ENCODE measurements around the gene ATXN8OS. TPM values are rescaled to one million over a fixed set of nuclear protein-coding genes. Genes with fewer than 3 reads are reported as not detected.
"Not testable (repeated sequence)": the region's sequence is repeated elsewhere in the genome, so short reads cannot be mapped to it uniquely, and the experiment has no call there.

The ATXN8OS gene
- total RNA-seq, 4 donors from 2014 or later = not detected

DNA sequence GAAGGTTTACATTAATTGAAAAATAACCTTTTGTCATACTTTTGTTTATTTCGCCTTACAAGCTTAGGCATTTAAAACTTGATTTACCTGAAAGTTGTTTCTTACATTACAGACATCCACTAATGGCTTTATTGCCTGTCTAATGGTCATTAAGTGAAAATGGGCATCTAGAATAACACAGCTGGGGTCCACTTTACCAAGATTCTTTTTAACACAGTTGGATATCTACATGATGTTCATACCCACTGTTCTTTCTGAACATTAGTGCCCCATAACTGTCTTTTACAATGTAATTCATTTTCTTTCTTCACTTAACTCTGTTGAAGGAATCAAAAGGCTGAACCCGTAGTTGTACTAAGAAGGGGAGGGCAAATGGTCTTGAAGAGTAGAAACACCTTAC lies 20.5 kb downstream of the ATXN8OS start:
- 52 to 91% methylated on average over 2 of the region's 2 CpGs for WGBS, 2 donors (ENCODE audit: low coverage in 1 of 2)

DNA sequence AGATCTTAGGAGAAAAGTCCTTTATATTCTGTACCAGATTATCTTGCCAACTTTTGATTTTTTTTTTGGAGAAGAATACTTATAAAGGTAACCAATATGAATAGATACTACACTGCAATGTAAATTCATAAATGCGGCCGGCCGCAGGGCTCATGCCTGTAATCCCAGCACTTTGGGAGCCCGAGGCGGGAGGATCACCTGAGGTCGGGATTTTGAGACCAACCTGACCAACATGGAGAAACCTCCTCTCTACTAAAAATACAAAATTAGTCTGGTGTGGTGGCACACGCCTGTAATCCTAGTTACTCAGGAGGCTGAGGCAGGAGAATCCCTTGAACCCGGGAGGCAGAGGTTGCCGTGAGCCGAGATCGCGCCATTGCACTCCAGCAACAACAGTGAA lies 35.0 kb downstream of the ATXN8OS start:
- ATAC-seq, H3K9me3 ChIP-seq, H3K27ac ChIP-seq, H3K36me3 ChIP-seq, H3K4me3 ChIP-seq, H3K27me3 ChIP-seq, H3K4me1 ChIP-seq: not testable (repeated sequence)
- WGBS, 2 donors (ENCODE audit: low coverage in 1 of 2) = 80 to 95% methylated on average over 1 to 8 of the region's 12 CpGs

More for the DNA sequence above, 20.5 kb downstream of the ATXN8OS start:
- H3K36me3 ChIP-seq = no peaks in the 10 kb centered on the region
- H3K27ac ChIP-seq = no peak overlapping the region
- no peaks in the 10 kb centered on the region for H3K9me3 ChIP-seq
- no peaks in the 10 kb centered on the region for H3K27me3 ChIP-seq
- no peak for TF ChIP-seq EP300 (IDR thresholded peaks at IDR 0.05)
- no peak for TF ChIP-seq CTCF (IDR thresholded peaks at IDR 0.05)
- TF ChIP-seq POLR2A (IDR thresholded peaks at IDR 0.05) = no peak
- no peak for TF ChIP-seq POLR2AphosphoS5 (IDR thresholded peaks at IDR 0.05)
- no peaks in the 10 kb centered on the region for H3K4me1 ChIP-seq
- ATAC-seq = no peak
- no peak overlapping the region for H3K4me3 ChIP-seq

- no peaks in the 10 kb centered on the region for H3K36me3 ChIP-seq
- 17 to 29% methylated on average over 5 of the region's 5 CpGs for WGBS, 2 donors (ENCODE audit: low coverage in 1 of 2)
- no peaks in the 10 kb centered on the region for H3K27me3 ChIP-seq
- H3K27ac ChIP-seq = no peak overlapping the region
- H3K4me1 ChIP-seq = no peaks in the 10 kb centered on the region
- H3K9me3 ChIP-seq = no peaks in the 10 kb centered on the region
- H3K4me3 ChIP-seq = no peak overlapping the region
- no peak for TF ChIP-seq POLR2A (IDR thresholded peaks at IDR 0.05)
- TF ChIP-seq POLR2AphosphoS5 (IDR thresholded peaks at IDR 0.05) = no peak
- no peak for TF ChIP-seq EP300 (IDR thresholded peaks at IDR 0.05)
- TF ChIP-seq CTCF (IDR thresholded peaks at IDR 0.05) = no peak
- no peak for ATAC-seq
Measured at GRCh38 chr13:70162141-70162540, 54.5 kb downstream of the ATXN8OS start.

DNA sequence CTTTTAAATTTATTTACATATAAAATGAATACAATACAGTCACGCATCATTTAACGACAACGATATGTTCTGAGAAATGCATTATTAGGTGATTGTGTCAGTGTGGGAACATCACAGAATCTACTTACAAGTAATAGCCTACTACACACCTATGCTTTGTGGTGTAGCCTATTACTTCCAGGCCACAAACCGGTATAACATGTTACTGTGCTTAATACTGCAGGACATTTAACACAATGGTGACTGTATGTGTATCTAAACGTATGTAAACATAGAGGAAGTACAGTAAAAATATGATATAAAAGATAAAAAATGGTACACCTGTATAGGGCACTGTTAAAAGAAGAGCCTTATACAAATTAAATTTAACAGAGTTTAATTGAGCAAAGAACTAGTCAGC lies 63.1 kb downstream of the ATXN8OS start:
- no peak for TF ChIP-seq CTCF (IDR thresholded peaks at IDR 0.05)
- TF ChIP-seq POLR2AphosphoS5 (IDR thresholded peaks at IDR 0.05) = no peak
- TF ChIP-seq POLR2A (IDR thresholded peaks at IDR 0.05) = no peak
- TF ChIP-seq EP300 (IDR thresholded peaks at IDR 0.05) = no peak
- no peaks in the 10 kb centered on the region for H3K36me3 ChIP-seq
- no peaks in the 10 kb centered on the region for H3K9me3 ChIP-seq
- ATAC-seq = no peak
- no peak overlapping the region for H3K4me3 ChIP-seq
- H3K4me1 ChIP-seq = no peaks in the 10 kb centered on the region
- no peaks in the 10 kb centered on the region for H3K27me3 ChIP-seq
- no peak overlapping the region for H3K27ac ChIP-seq
- WGBS, 2 donors (ENCODE audit: low coverage in 1 of 2) = 83 to 84% methylated on average over 5 of the region's 5 CpGs

DNA sequence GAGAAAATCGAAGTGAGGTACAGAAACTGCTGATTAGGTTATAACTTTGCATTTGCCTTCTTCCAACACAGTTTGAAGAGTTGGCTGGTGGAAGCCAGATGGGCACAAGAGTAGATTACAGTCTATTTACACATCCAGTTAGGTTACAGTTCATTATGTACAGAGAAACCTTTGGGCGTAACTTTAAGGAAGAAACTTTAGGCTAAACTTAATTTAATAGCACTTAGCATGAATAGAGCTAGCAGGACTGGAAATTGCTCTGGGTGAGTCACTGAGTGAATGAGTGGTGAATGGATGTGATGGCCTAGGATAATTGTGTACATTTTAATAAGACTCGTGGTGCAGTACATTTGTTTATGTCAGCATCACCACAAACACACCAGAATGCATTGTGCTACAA lies 63.5 kb downstream of the ATXN8OS start:
- no peak for ATAC-seq
- H3K27ac ChIP-seq = no peak overlapping the region
- no peak overlapping the region for H3K4me3 ChIP-seq
- WGBS, 2 donors (ENCODE audit: low coverage in 1 of 2) = 75 to 79% methylated on average over 3 of the region's 3 CpGs
- TF ChIP-seq CTCF (IDR thresholded peaks at IDR 0.05) = no peak
- no peak for TF ChIP-seq POLR2A (IDR thresholded peaks at IDR 0.05)
- TF ChIP-seq POLR2AphosphoS5 (IDR thresholded peaks at IDR 0.05) = no peak
- TF ChIP-seq EP300 (IDR thresholded peaks at IDR 0.05) = no peak
- no peaks in the 10 kb centered on the region for H3K9me3 ChIP-seq
- no peaks in the 10 kb centered on the region for H3K27me3 ChIP-seq
- no peaks in the 10 kb centered on the region for H3K36me3 ChIP-seq
- no peaks in the 10 kb centered on the region for H3K4me1 ChIP-seq
